NK-92 treated with Interleukin-12 subunit alpha and Interleukin-12 subunit beta, amount 100 ng/mL, for 24 hours (cell line): Measurements from ENCODE around the gene CACNA2D1.
"Not testable (repeated sequence)": the region's sequence is repeated elsewhere in the genome, so short reads cannot be mapped to it uniquely, and the experiment has no call there.

ENCODE experiments used
- DNase-seq: peaks from one replicate; lab custom pipeline; 2025; lab: John Stamatoyannopoulos, UW

CACNA2D1 gene

DNA sequence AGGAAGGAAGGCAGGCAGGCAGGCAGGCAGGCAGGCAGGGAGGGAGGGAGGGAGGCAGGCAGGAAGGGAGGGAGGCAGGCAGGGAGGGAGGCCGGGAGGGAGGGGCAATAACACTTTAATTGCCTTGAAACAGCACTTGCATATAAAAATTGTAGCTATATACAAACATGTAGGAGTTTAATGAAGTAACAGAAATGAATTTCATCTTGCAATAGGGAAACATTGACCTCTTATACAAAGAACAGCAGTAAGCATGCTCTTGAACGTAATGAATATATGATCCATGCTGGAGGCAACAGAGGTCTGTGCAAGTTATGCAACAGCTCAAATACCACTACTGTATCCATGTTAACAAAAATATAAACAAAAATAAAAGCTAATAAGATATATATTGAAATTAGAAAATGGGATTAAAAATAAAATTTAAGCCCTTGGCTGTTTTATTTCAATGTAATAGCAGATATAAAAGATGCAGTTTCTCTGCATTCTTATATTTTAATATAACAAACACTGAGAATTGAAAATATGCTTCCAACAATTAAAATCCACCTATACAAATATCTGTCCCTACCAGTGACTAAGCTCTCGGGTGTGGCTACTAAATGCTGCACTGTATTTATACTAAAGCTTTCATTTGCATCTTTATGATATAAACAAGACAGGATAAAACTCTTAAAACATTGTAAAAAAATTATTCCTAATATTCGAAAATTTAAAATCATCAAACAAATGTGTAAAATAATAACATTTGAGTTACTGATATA is 50.3 kb downstream of the CACNA2D1 start:
- no peak for DNase-seq

DNA sequence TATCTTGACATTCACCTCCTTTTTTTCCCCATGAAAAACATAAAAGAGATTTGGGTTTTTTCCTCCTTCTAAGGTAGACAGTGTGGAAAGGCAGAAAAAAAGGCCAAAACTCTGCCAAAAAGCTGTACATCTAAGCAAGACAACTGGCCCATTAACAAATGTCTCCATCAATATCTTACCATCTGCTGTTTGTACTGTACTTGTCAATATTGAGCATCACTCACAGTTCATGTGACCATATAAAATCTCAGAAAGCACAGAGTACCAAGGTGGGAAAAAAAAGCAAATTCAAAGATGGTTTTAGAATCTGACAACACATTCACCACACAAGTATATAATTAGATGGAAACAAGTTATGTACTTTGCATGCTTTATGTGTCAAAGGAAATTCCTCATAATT is 52.6 kb downstream of the CACNA2D1 start:
- DNase-seq: no peak

DNA sequence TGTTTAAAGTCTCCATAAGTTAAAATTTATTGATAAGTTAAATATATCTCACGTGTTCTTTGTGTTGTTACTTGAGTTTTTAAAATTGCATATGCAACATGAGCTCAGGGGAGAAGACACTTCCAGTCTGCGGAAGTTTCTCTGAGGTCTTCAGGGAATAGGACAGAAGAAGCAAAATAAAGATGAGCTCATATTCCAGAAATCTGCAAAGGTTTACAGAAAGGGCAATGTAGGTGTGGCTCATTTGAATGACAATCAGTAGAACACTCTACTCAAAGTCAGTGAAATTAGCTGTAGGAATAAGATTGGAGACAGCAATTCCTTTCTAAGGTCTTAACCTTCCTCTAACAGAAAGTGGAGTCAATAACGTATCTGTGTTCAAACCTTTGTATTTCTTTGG is 53.7 kb downstream of the CACNA2D1 start:
- no peak for DNase-seq

DNA sequence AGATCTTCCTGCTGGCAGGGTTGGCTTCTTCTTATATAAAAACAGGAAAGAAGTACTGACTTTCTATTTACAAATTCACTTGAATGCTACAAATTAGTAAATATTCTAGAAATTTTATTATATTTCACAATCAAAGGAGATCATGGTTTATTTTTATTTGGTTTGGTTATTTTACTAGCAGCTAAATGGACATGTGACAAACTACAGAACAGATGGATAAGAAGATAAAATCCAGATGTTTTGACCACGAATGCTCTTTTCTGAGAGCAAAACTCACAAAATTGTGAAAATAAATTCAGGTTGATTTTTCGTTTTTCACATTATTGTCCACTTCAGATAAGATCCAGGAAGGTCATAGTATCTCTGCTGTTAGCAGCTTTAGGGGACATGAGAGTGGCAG is 55.4 kb downstream of the CACNA2D1 start:
- no peak for DNase-seq

DNA sequence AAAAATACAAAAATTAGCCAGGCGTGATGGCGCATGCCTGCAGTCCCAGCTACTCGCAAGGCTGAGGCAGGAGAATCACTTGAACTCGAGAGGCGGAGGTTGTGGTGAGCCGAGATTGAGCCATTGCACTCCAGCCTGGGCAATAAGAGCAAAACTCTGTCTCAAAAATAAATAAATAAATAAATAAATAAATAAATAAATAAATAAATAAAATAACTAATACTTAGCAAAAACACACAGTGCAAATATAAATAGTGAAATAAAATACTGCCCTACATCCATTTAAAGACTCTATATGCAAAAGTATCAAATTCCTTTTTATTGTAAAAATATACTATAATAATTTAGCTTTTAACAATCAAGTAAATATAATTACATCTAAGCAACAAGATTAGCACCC is 57.0 kb downstream of the CACNA2D1 start:
- not testable (repeated sequence) for DNase-seq

GRCh38 chr7:82384779-82385178 is 58.8 kb downstream of the CACNA2D1 start:
- DNase-seq: no peak

DNA sequence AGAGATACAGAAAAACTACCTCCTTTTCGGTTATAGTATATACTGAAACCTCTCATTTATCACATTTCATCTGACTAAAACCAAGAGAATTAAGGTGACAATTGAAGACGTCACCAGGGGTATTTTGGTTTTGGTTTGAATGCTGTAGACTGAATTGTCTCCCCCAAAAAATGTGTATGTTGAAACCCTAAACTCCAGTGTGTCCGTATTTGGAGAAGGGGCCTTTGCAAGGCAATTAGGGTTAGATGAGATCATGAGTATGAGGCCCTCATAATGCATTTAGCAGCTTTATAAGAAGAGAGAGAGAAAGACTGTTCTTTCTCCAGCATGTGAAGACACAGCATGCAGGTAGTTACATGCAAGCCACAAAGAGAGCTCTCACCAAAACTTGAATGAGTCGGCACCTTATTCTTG is 59.5 kb downstream of the CACNA2D1 start:
- no peak for DNase-seq

DNA sequence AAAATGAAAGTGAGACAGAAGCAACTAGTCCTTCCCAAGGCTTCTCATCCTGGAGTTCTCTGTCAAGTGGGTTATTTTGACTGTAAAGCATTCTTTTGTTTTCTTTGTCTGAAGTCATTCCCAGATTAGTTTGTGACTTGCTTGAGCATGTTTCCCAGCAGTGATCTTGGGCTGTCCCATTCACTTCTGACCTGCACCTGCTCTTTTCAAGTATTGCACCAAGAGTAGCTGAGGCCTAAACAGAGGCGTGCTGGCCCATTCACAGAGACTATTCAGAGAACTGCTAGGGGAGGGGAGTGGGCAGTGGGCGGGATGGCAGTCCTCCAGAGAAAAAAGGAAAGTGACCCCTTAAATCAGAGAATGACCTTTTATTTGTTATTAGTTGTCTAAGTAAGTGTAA is 61.3 kb downstream of the CACNA2D1 start:
- DNase-seq: no peak

- no peak for DNase-seq
Measured at GRCh38 chr7:82376739-82377138, 66.8 kb downstream of the CACNA2D1 start.

DNA sequence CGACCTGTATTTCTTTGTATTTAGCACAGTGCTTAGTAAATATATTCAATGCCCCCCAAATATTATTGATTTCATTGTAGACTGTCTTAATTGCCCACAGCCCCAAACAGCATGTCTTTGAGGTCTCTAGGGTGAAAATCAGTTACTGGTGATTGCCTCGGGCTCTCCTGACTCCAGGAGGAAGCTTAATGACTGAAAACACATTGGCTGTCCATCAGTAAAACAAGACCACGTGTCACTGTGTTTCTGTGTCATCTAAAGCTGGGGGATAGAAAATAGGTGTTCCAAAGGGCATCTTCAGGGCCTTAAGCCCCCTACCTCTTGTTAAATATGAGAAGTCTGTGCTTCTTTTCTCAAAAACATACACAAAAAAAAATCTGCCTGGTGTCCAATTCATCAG is 67.9 kb downstream of the CACNA2D1 start:
- DNase-seq: no peak

DNA sequence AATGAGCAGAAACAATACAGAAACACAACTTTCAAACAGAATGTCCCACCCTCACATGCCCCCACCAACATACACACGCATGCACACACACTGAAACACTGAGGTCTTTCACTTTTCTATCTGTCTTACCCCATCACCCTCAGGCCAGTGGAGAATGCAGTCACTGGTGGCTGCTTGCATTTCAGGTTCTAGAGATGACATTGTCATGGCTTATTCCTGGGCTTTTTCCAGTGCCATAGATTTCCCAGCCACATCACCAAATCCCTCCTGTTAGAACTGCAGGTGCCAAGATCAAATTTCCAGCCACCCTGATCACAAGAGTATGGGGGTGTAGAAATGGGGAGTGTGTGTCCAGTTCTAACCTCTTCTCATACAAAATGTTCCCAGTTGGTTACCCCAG is 68.4 kb downstream of the CACNA2D1 start:
- no peak for DNase-seq

DNA sequence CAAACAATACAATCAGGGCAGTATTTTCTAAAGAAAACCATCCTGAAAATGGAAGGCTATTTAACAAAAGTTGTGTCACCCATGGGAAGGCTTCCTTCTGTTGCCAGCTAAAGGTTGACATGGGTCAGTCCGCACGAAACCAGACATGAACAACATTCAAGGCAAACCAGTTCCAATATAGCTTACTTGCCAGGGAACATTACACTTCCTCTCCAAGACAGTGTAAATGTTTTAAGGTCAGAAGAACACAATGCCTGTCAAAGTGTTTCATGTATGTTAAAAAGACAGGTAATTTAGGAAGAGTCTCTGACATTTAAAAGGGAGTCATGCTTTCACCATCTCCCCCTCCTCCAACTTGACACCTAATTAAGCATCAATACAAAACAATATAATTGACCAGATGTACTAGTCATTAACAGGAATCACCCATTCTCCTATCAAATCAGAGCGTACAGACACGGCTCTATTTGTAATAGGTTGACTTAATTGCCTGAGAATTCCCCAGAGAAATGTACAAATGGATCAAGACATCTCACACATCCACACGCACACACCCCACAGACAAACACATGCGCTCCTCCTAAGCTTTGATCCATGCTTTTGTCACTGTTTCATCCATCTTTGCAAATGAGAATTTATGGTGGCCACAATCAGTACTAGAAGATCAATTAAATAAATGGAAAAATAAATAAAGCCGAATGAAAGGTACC is 69.5 kb downstream of the CACNA2D1 start:
- DNase-seq: no peak

- DNase-seq: no peak
Measured at GRCh38 chr7:82364671-82365070, 78.9 kb downstream of the CACNA2D1 start.

GRCh38 chr7:82364048-82364447 is 79.5 kb downstream of the CACNA2D1 start:
- no peak for DNase-seq

DNA sequence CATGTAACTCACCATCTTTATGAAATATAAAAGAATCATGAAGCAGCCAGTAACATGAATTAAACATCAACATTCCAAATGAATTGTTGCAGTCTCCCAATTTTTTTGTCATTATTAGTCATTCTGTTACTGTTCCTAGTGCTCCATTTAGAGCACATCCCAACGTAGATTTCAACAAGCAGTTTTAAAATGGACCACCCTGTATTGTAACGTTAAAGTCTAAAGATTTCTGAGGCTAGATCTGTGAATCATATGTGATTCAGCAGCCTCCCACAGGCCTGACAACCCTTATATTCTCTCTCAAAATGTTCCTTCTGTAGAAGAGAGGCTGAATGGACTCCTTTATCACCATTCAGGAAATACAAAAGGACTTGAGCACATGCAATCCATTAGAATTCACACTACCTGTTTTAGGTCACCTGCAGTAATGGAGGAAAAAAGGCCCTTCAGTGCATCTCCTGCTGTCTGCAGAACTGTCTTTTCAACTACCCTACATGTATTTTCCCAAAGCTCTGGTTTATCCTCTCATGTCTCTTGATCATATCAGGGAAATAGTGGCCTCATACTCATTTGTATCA is 81.4 kb downstream of the CACNA2D1 start:
- DNase-seq: no peak

- DNase-seq: no peak
Measured at GRCh38 chr7:82360591-82361368, 82.8 kb downstream of the CACNA2D1 start.

DNA sequence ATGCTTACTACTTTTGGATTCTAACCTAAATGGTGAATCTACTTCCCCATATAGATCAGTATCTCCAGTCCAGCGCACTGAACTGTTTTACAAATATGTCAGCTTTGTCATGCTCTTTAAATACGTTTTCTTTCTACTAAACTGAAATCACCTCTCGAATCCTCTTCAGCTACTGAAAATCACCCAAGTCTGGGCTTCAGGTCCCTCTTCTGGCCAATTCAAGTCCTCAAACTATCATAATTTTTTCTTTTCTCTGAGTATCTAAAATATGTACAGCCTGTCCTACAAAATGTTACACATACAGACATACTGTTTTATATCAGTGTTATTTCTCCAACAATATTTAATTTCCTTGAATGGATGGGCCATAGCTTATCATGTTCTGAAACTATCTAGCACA is 84.2 kb downstream of the CACNA2D1 start:
- DNase-seq: no peak

DNA sequence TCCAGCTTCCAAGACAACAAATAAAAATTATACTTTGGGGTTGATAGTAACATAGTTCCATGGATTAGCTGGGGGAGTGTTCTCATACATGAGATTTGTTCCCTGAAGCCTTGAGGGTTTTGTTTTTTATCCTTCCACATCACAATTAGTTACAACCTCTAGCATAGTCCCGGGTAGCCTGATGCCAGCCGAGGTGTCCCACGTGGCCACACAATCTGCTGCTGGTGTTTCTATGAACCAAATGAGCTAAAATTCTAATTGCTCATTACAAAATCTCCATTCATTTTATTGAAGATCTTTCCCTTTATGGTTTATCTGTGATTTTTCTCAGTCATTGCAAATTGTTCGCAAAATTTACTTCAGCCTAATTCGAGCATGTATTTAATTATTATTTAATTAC is 84.7 kb downstream of the CACNA2D1 start:
- DNase-seq: no peak

DNA sequence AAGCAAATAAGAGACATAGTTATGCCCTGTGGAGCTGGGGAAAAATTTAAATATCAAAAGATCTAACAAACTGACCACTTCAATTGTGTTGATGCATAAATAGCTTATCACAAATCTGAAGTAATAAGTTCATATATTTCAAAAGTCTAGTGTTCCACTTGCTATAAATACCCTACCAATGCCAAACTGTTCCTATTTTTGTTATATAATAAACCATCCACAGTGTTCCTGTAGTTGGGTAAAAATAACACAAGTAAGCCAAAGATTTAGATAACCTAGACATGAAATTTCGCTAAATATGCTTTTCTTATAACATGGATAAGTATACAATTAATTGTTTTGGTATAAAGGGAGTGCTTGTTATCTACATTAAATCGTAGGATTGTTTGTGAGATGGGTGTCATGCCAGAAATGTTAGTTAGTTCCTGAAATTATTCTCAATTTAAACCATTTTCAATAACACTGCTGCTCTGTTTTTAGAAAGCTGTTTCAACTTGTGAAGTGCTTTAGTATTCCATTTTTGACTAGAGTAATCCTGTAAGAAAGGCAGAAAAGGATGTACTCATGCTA is 85.5 kb downstream of the CACNA2D1 start:
- no peak for DNase-seq

DNA sequence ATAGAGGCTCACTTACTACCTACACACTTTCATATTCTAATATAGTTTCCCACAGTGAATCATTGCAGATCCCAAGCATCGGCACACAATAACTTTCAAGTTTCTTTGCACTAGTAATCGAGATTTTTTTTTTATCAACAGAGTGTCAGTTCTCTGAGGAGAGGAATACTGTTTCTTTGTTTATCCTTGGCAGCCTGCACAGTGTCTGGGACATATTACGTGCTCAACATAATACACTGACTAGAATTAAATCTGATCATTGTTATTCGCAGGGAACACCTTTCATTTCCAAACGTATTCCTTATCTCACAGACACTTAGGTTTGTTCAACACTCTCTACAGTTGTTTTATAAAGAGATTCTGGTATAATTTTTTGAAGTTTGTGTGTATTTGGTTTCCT is 95.3 kb downstream of the CACNA2D1 start:
- no peak for DNase-seq

GRCh38 chr7:82347808-82348207 is 95.8 kb downstream of the CACNA2D1 start:
- DNase-seq: no peak

- DNase-seq: no peak
Measured at GRCh38 chr7:82345886-82346285, 97.7 kb downstream of the CACNA2D1 start.
